ENCODE data around the gene EEF2.

Gene EEF2

DNA sequence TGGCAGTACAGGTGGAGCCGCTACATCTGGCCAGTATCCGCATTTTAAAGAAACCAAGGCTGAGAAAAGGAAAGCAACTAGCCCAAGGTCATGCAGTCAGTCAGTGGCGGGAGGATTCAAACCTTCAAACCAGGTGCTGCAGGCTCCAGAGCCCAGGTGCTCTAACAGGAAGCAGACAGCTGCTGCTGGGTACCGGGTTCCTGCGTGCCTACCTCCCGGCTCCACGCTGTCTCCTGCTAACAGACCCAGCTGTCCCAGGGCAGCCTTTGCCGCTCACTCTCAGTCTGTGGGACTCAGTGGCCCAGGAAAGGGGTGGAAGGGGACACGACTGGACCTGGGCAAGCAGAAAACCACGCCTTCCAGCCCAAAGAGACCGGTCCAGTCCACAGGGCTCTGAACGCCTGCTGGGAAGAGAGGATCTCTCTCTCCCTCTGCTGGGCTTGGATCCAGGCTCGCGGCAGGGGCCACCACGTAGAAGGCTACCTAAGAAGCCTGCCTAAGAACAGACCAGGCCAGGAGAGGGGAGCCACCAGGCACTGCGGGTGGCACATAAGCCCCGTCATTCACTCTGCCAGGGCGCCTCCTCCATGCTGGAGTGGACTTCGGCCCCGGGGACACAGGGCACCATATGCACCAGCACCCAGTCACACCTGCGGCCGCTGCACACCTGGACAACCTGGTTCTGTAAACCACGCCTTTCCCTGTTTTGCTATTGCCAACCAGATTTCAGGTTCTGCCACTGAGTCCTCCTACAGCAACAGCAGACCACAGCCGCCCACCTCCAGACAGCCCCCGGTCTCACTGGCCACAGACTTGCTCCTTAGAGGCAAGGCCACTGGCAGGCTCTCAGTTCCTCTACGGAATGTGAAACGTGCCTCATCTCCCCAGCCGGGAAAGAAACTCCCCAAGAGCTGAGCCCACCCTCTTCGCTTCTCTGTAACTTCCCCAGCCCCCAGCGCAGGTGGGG lies 18.9 kb downstream of the EEF2 start:
- Mint-ChIP-seq H3K27me3 (ENCODE audit: low read depth, poor library complexity) (peaks cover 4% of the 10 kb centered on the region), H3K9me3 (no peaks in the 10 kb centered on the region), H3K27ac (peak overlapping the region; percentile 86), H3K4me3 (no peak overlapping the region), H3K4me1 (peaks cover 33% of the 10 kb centered on the region), H3K36me3 (ENCODE audit: low read depth) (peaks cover 39% of the 10 kb centered on the region)
- no peak for TF ChIP-seq CTCF (IDR thresholded peaks at IDR 0.05)
- DNase-seq, result no peak

DNA sequence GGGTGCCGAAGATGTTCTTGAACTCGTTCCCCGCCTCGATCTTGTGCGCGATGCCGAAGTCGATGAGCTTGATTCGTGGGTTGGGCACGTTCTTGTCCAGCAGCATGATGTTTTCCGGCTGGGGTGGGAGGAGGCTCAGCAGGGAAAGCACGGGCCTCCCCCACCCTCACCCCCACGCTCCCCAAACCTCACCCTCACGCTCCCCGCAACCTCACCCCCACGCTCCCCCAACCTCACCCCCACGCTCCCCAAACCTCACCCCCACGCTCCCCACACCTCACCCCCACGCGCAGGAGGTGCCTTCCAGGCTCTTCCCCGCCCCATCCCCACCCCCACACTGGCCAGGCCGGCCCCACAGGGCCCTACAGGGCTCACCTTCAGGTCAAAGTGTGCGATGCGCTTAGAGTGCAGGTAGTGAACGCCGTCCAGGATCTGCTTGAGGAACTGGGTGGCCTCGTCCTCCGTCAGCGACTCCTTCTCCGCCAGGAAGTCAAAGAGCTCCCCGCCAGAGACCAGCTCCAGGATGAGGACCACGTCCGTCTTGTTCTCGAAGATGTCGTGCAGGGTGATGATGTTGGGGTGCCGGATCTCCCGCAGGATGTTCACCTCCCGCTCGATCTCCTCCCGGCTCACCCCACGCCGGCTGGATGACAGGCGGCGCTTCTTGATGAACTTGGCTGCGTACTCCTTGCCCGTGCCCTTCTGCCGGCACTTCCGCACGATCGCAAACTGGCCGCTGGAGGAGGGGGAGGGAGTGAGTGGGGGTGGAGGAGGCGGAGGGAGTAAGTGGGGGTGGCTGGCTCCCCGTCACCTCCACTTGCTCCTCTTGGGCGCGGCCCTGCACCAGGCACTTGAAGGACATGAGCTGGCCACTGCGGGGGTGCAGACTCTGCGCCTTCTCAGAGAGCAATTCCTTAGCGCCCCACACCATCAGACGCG lies 20.7 kb downstream of the EEF2 start:
- H3K27ac Mint-ChIP-seq, result peak overlapping the region; percentile 71
- H3K4me3 Mint-ChIP-seq, result no peak overlapping the region
- H3K36me3 Mint-ChIP-seq (ENCODE audit: low read depth), result peaks cover 39% of the 10 kb centered on the region
- no peak for DNase-seq
- no peak for TF ChIP-seq CTCF (IDR thresholded peaks at IDR 0.05)
- H3K27me3 Mint-ChIP-seq (ENCODE audit: low read depth, poor library complexity), result no peaks in the 10 kb centered on the region
- no peaks in the 10 kb centered on the region for H3K9me3 Mint-ChIP-seq
- H3K4me1 Mint-ChIP-seq, result peaks cover 21% of the 10 kb centered on the region

- DNase-seq, result no peak
- no peak for TF ChIP-seq CTCF (IDR thresholded peaks at IDR 0.05)
- Mint-ChIP-seq H3K27ac (no peak overlapping the region), H3K4me1 (peaks cover 12% of the 10 kb centered on the region), H3K27me3 (ENCODE audit: low read depth, poor library complexity) (no peaks in the 10 kb centered on the region), H3K4me3 (no peak overlapping the region), H3K9me3 (no peaks in the 10 kb centered on the region), H3K36me3 (ENCODE audit: low read depth) (peaks cover 39% of the 10 kb centered on the region)
Observed at GRCh38 chr19:3963458-3964255, 21.6 kb downstream of the EEF2 start.

- no peaks in the 10 kb centered on the region for H3K9me3 Mint-ChIP-seq
- no peaks in the 10 kb centered on the region for H3K27me3 Mint-ChIP-seq (ENCODE audit: low read depth, poor library complexity)
- DNase-seq, result no peak
- TF ChIP-seq CTCF (IDR thresholded peaks at IDR 0.05), result no peak
- H3K27ac Mint-ChIP-seq, result no peak overlapping the region
- no peaks in the 10 kb centered on the region for H3K4me1 Mint-ChIP-seq
- H3K4me3 Mint-ChIP-seq, result no peak overlapping the region
- peaks cover 31% of the 10 kb centered on the region for H3K36me3 Mint-ChIP-seq (ENCODE audit: low read depth)
Observed at GRCh38 chr19:3961007-3961406, 24.3 kb downstream of the EEF2 start.

DNA sequence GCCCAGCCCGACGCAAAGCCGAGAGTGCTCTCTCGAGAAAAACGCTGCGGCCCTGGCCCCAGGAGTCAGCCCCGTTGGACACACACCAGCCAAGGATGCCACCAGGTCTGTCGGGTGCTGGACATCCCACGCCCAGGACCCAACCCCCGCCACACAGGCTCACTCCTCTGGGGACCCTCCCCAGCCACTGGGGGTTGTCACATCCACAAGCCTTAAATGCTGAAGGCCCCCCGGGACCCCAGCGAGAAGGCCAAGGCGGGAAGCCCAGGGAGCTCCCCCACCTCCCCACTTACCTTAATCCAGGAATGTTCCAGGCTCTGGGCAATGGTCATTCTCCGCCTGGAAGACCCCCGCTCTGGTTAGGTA lies 25.5 kb downstream of the EEF2 start:
- TF ChIP-seq CTCF (IDR thresholded peaks at IDR 0.05), result no peak
- Mint-ChIP-seq H3K9me3 (no peaks in the 10 kb centered on the region), H3K36me3 (ENCODE audit: low read depth) (peaks cover 21% of the 10 kb centered on the region), H3K27me3 (ENCODE audit: low read depth, poor library complexity) (no peaks in the 10 kb centered on the region), H3K4me1 (no peaks in the 10 kb centered on the region), H3K4me3 (no peak overlapping the region), H3K27ac (no peak overlapping the region)
- DNase-seq, result no peak
